ENCODE results near the gene FOXE3.
"Not testable (repeated sequence)": the region's sequence is repeated elsewhere in the genome, so short reads cannot be mapped to it uniquely, and the experiment has no call there.

FOXE3 gene

GRCh38 chr1:47450606-47451005, 34.5 kb downstream of the FOXE3 start:
- no peak for DNase-seq

GRCh38 chr1:47452426-47452825, 36.3 kb downstream of the FOXE3 start:
- no peak for DNase-seq

- DNase-seq, result not testable (repeated sequence)
These were observed 37.8 kb downstream of the FOXE3 start for GRCh38 chr1:47453910-47454309.

GRCh38 chr1:47456250-47456649, 40.2 kb downstream of the FOXE3 start:
- no peak for DNase-seq

- not testable (repeated sequence) for DNase-seq
These were observed 41.5 kb downstream of the FOXE3 start for GRCh38 chr1:47457547-47457946.

GRCh38 chr1:47459253-47459788, 43.2 kb downstream of the FOXE3 start:
- no peak for DNase-seq

- no peak for DNase-seq
These were observed 44.0 kb downstream of the FOXE3 start for GRCh38 chr1:47460040-47460439.

GRCh38 chr1:47460456-47460855, 44.4 kb downstream of the FOXE3 start:
- no peak for DNase-seq

GRCh38 chr1:47465605-47466004, 49.5 kb downstream of the FOXE3 start:
- no peak for DNase-seq

All from activated CD4-positive, alpha-beta T cell treated with anti-CD3 and anti-CD28 coated beads, Interleukin-2, amount 50 U/mL, for 48 hours (primary cell).